Measurements from ENCODE around the gene RYR1.

The RYR1 gene

GRCh38 chr19:38452430-38453366 is 19.2 kb downstream of the RYR1 start:
- TF ChIP-seq CTCF (conservative IDR thresholded peaks at IDR 0.05), result no peak

GRCh38 chr19:38453596-38453995 is 20.1 kb downstream of the RYR1 start:
- TF ChIP-seq CTCF (conservative IDR thresholded peaks at IDR 0.05), result no peak

More at GRCh38 chr19:38452430-38453366, 19.2 kb downstream of the RYR1 start:
- no peak overlapping the region for H3K27ac ChIP-seq

GRCh38 chr19:38455031-38455430 is 21.5 kb downstream of the RYR1 start:
- TF ChIP-seq CTCF (conservative IDR thresholded peaks at IDR 0.05), result no peak
- no peak overlapping the region for H3K27ac ChIP-seq

More at GRCh38 chr19:38453596-38453995, 20.1 kb downstream of the RYR1 start:
- H3K27ac ChIP-seq, result no peak overlapping the region

- H3K27ac ChIP-seq, result no peak overlapping the region
- TF ChIP-seq CTCF (conservative IDR thresholded peaks at IDR 0.05), result no peak
Observed at GRCh38 chr19:38457202-38457601, 23.7 kb downstream of the RYR1 start.

GRCh38 chr19:38457690-38458405 is 24.4 kb downstream of the RYR1 start:
- no peak overlapping the region for H3K27ac ChIP-seq
- no peak for TF ChIP-seq CTCF (conservative IDR thresholded peaks at IDR 0.05)

- no peak for TF ChIP-seq CTCF (conservative IDR thresholded peaks at IDR 0.05)
- H3K27ac ChIP-seq, result no peak overlapping the region
Observed at GRCh38 chr19:38458991-38459390, 25.5 kb downstream of the RYR1 start.

- H3K27ac ChIP-seq, result no peak overlapping the region
- no peak for TF ChIP-seq CTCF (conservative IDR thresholded peaks at IDR 0.05)
Observed at GRCh38 chr19:38463365-38463764, 29.9 kb downstream of the RYR1 start.

Data from VCaP (cell line).